MCF 10A (cell line): Measurements from ENCODE around the gene NTF3. TPM values are rescaled to one million over a fixed set of nuclear protein-coding genes. Genes with fewer than 3 reads are reported as not detected.

ENCODE experiments used
- BruUV-seq: library from RNA; stranded (reverse); fragments of 400-500 nt; replicated peaks from 2 replicates; lab custom pipeline; 2021; lab: Mats Ljungman, UMichigan
- CTCF ChIA-PET: fragments of 300-600 bp; sonication (Branson Sonifier 250); formaldehyde crosslinking; extraction: SDS; loops from one replicate; lab custom pipeline; 2021; ENCODE audit warnings: antibody characterized with exemption, inconsistent platforms; lab: Yijun Ruan, JAX
- POLR2A ChIA-PET: fragments of 300-600, 350-650 bp; sonication (Branson Sonifier 250); formaldehyde crosslinking; extraction: SDS; loops from one replicate; lab custom pipeline; 2020; ENCODE audit warnings: antibody characterized with exemption, inconsistent platforms; lab: Yijun Ruan, JAX
- DNase-seq: peaks from one replicate; pipeline ENCODE4 v3.0.0-alpha.2; 2018; ENCODE audit not compliant: unreplicated experiment
- H3K27ac Mint-ChIP-seq: one replicate; pipeline ENCODE4 v1.8.0; 2022; ENCODE audit warnings: mild to moderate bottlenecking, low read depth, mixed read lengths; ENCODE audit not compliant: unreplicated experiment
- H3K27me3 Mint-ChIP-seq: one replicate; pipeline ENCODE4 v1.8.0; 2022; ENCODE audit warnings: mixed read lengths; ENCODE audit not compliant: insufficient read depth, unreplicated experiment
- H3K36me3 Mint-ChIP-seq: one replicate; pipeline ENCODE4 v1.8.0; 2022; ENCODE audit warnings: mild to moderate bottlenecking, moderate library complexity, mixed read lengths; ENCODE audit not compliant: insufficient read depth, unreplicated experiment
- H3K4me1 Mint-ChIP-seq: one replicate; pipeline ENCODE4 v1.8.0; 2022; ENCODE audit warnings: mixed read lengths; ENCODE audit not compliant: insufficient read depth, unreplicated experiment
- H3K4me3 Mint-ChIP-seq: one replicate; pipeline ENCODE4 v1.8.0; 2022; ENCODE audit warnings: mild to moderate bottlenecking, moderate library complexity, mixed read lengths; ENCODE audit not compliant: unreplicated experiment
- H3K9me3 Mint-ChIP-seq: one replicate; pipeline ENCODE4 v1.8.0; 2022; ENCODE audit warnings: mixed read lengths; ENCODE audit not compliant: unreplicated experiment
- intact Hi-C: fragments of 100-400 bp; cut with micrococcal nuclease; formaldehyde crosslinking; loops from 2 replicates; pipeline ENCODE4 v1.14.1; 2022
- total RNA-seq: library from RNA; stranded (reverse); gene quantifications from 2 replicates; pipeline ENCODE4 v1.2.3, GENCODE V29; 2022
- TF ChIP-seq, protein P1 (sequence below): fragments of 200-600 bp; IDR thresholded peaks from one replicate; pipeline ENCODE4 v1.8.0; 2022; ENCODE audit warnings: antibody characterized with exemption, mild to moderate bottlenecking; ENCODE audit not compliant: unreplicated experiment

Gene NTF3
- total RNA-seq, 1 experiment from 2014 or later = not detected

DNA sequence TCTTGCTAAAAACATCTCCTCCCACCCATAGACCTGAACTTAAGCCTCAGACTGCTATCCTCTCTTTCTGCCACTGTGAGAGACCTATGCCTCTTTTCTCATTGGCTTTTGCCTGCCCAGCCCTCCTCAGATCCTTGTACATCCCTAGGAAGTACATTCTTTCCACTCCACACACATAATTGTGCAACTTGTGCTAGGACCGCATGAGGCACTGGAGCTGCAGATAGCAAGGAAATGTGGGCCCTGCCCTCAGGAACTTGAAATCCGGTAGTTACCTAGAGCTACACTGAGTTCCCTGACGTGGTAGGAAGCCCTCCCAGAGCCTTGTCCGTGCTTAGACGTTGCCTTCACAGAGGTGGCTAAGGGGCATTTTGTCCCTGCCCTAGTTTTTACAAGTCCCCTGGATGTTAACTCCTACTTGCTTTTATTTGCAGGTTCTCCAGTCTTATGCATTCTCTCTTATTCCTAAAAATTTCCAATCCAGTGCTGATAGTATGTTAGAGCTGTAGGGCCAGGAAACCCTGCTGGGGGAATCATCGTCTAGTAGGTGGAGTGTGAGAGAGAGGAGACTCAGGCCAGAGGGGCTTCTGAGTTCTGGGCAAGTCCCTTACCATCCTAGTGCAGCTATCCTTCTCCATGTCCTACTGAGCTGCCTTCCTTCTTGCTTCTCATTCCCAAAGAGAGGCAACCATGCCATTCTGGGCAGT is 41.3 kb downstream of the NTF3 start:
- no peak overlapping the region for H3K27ac Mint-ChIP-seq
- TF ChIP-seq, protein P1, sequence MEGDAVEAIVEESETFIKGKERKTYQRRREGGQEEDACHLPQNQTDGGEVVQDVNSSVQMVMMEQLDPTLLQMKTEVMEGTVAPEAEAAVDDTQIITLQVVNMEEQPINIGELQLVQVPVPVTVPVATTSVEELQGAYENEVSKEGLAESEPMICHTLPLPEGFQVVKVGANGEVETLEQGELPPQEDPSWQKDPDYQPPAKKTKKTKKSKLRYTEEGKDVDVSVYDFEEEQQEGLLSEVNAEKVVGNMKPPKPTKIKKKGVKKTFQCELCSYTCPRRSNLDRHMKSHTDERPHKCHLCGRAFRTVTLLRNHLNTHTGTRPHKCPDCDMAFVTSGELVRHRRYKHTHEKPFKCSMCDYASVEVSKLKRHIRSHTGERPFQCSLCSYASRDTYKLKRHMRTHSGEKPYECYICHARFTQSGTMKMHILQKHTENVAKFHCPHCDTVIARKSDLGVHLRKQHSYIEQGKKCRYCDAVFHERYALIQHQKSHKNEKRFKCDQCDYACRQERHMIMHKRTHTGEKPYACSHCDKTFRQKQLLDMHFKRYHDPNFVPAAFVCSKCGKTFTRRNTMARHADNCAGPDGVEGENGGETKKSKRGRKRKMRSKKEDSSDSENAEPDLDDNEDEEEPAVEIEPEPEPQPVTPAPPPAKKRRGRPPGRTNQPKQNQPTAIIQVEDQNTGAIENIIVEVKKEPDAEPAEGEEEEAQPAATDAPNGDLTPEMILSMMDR = no peak
- no peaks in the 10 kb centered on the region for H3K4me1 Mint-ChIP-seq
- intact Hi-C loops = no loop called here
- H3K4me3 Mint-ChIP-seq = no peak overlapping the region
- ChIA-PET CTCF (interaction anchor here (0.7 kb wide), 1 partner anchor 62 kb away, joined by 3 read pairs; no protein-coding TSS in a partner anchor), POLR2A (no interaction called here)
- BruUV-seq = no TSS peak
- H3K27me3 Mint-ChIP-seq = no peaks in the 10 kb centered on the region
- peaks cover 44% of the 10 kb centered on the region for H3K9me3 Mint-ChIP-seq
- no peak for DNase-seq
- H3K36me3 Mint-ChIP-seq = no peaks in the 10 kb centered on the region

DNA sequence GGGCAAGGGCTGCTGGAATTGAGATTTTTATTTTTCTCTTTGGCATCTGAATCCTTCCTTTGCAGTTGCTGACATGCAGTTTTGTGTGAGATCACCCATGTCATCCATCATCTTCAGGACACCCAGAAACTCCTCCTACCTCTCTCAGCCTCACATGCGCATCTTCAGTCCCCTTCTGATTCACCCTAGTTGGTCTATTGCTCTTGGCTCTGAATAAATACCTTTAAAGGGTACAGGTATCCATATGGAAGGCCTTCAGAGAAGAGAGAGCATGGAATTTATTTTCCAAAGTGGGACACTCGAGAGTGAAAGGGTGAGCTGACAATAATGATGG is 41.8 kb downstream of the NTF3 start:
- ChIA-PET POLR2A (no interaction called here), CTCF (no interaction called here)
- no peak for DNase-seq
- Mint-ChIP-seq H3K9me3 (peaks cover 43% of the 10 kb centered on the region), H3K36me3 (no peaks in the 10 kb centered on the region), H3K4me1 (no peaks in the 10 kb centered on the region), H3K4me3 (no peak overlapping the region), H3K27me3 (no peaks in the 10 kb centered on the region), H3K27ac (no peak overlapping the region)
- BruUV-seq = no TSS peak
- intact Hi-C loops = no loop called here
- TF ChIP-seq, protein P1 = no peak

DNA sequence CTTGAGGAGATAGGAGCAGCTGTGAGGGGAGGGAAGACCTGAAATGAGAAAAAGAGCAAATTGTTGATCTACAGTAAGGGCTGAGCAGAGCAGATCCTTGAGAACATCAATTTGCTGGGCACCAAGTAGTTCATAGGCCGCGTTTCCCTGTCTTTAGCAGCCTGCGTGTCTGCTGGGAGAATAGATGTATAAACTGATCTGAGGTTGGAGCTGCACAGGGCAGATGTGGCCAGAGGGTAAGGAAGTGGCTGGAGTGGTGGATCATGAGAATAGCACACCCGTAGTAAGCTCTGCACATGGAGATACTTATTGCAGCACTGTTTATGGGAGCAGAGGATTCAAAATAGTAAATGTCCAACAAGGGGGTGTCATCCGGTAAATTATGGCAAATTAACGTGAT is 44.4 kb downstream of the NTF3 start:
- DNase-seq = no peak
- Mint-ChIP-seq H3K4me1 (no peaks in the 10 kb centered on the region), H3K9me3 (peaks cover 32% of the 10 kb centered on the region), H3K36me3 (no peaks in the 10 kb centered on the region), H3K27me3 (no peaks in the 10 kb centered on the region), H3K27ac (no peak overlapping the region), H3K4me3 (no peak overlapping the region)
- TF ChIP-seq, protein P1 = no peak
- POLR2A ChIA-PET = no interaction called here
- no TSS peak for BruUV-seq
- intact Hi-C loops = no loop called here
- CTCF ChIA-PET = interaction anchor here (0.6 kb wide), 1 partner anchor 322 kb away, joined by 4 read pairs; no protein-coding TSS in a partner anchor

DNA sequence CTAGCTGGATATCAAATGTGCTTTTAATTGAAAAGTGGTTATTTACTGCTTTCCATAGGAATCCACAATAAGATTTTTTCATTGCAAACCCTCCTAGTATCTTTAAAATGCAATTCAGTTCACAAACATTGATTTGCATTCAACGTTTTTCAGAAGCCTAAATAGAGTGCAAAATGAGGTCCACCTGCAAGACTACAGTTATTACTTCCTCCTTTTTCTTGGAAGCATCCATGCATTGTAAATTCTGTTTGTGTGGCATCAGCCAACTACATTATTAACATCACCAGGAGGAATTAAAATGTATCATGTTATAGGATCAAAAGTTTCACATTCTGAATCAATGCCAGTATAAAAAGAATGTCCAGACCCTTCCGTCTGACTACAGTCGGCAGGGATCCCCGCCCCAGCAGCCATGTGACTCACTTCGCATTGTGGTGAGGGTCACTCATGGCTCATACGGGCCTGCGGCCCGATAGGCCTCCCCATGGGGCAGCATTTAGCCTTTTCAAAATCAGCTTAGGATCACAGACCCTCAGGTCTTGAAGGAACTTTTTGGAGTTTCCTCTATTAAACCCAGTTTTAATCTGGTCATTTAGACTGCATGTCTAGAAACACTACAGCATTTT is 46.3 kb downstream of the NTF3 start:
- no peaks in the 10 kb centered on the region for H3K27me3 Mint-ChIP-seq
- H3K36me3 Mint-ChIP-seq = no peaks in the 10 kb centered on the region
- no peaks in the 10 kb centered on the region for H3K4me1 Mint-ChIP-seq
- POLR2A ChIA-PET = no interaction called here
- CTCF ChIA-PET = interaction anchor here (0.6 to 0.7 kb wide), 2 partner anchors 93 to 497 kb away, joined by 3 to 4 read pairs; no protein-coding TSS in a partner anchor
- no peak for DNase-seq
- no peak overlapping the region for H3K4me3 Mint-ChIP-seq
- intact Hi-C loops = no loop called here
- TF ChIP-seq, protein P1 = no peak
- BruUV-seq = no TSS peak
- H3K27ac Mint-ChIP-seq = no peak overlapping the region
- H3K9me3 Mint-ChIP-seq = peaks cover 32% of the 10 kb centered on the region
